Measurements from ENCODE around the gene EPHA1.
"Not testable (repeated sequence)": the region's sequence is repeated elsewhere in the genome, so short reads cannot be mapped to it uniquely, and the experiment has no call there.

The EPHA1 gene

DNA sequence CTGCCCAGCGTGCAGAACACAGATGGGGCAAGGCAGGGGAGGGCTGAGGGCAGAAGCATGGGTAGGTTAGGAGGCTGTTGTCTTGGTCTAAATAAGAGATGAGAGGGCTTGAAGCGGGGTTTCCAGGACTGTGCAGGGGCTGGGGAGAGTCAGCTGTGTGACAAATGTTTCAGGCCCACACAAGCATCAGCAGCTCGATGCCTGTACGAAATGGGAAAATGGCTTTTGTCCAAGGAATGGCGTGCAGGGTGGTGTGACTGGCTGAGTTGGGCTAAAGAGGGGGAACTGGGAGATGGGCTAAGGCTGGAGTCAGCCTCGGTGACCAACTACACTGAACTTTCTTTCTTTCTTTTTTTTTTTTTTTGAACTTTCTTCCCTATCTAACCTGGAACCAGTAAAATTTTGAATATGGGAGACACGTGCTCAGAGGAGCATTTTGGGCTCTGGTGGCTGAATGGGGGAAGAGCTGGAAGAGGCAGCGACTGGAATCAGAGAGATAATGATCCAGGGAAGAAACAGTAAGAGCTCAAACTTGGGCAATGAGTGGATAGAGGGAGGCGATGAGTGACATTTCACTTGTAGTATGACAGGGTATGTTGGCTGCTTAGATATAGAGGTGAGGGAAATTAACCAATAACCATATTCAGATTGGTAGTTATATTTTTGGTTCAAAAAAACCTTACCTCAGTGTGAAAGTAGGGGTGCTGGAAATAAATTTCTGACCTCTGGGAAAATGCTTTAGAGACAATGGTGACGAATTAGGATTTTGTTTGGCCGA lies 10.2 kb upstream of the EPHA1 start:
- TF ChIP-seq, protein P1, sequence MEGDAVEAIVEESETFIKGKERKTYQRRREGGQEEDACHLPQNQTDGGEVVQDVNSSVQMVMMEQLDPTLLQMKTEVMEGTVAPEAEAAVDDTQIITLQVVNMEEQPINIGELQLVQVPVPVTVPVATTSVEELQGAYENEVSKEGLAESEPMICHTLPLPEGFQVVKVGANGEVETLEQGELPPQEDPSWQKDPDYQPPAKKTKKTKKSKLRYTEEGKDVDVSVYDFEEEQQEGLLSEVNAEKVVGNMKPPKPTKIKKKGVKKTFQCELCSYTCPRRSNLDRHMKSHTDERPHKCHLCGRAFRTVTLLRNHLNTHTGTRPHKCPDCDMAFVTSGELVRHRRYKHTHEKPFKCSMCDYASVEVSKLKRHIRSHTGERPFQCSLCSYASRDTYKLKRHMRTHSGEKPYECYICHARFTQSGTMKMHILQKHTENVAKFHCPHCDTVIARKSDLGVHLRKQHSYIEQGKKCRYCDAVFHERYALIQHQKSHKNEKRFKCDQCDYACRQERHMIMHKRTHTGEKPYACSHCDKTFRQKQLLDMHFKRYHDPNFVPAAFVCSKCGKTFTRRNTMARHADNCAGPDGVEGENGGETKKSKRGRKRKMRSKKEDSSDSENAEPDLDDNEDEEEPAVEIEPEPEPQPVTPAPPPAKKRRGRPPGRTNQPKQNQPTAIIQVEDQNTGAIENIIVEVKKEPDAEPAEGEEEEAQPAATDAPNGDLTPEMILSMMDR (IDR thresholded peaks at IDR 0.05), result no peak
- H3K36me3 Mint-ChIP-seq (ENCODE audit: low read depth), result no peaks in the 10 kb centered on the region
- H3K27ac Mint-ChIP-seq, result no peak overlapping the region
- H3K27me3 Mint-ChIP-seq (ENCODE audit: low read depth, poor library complexity), result peaks cover 10% of the 10 kb centered on the region
- H3K4me1 Mint-ChIP-seq, result peaks cover 23% of the 10 kb centered on the region
- H3K9me3 Mint-ChIP-seq, result peaks cover 37% of the 10 kb centered on the region
- no peak for DNase-seq
- H3K4me3 Mint-ChIP-seq, result no peak overlapping the region

DNA sequence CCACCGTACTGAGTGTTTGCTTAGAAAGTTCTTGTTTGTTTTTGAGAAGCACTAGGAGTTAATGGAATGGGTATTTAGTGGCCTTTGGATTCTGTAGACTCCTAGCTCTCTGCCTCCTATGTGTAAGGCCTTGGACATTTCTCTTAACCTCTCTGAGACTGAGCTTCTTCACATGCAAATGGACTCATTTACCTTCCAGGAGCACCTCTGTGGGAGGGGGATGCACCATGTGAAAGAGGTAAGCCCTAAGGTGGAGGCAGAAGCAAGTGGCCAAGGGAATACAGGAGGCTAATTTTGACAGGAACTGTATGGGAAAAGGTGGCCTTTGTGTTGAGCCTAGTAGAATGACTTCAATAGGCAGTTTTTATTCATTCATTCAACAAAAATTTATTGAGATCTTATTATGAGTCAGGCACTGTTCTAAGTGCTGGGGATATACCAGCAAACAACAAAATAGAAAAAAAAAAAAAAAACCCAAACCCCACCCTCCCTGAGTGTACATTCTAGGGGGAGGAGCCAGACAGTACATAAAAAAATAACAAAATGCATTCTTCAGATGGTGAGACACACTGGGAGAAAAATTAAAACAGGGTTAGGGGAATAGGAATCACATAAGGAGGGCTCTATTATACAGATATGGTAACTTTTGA lies 9.2 kb upstream of the EPHA1 start:
- H3K27me3 Mint-ChIP-seq (ENCODE audit: low read depth, poor library complexity), result peaks cover 10% of the 10 kb centered on the region
- no peak for DNase-seq
- TF ChIP-seq, protein P1 (IDR thresholded peaks at IDR 0.05), result no peak
- peaks cover 28% of the 10 kb centered on the region for H3K9me3 Mint-ChIP-seq
- no peak overlapping the region for H3K27ac Mint-ChIP-seq
- H3K4me3 Mint-ChIP-seq, result no peak overlapping the region
- no peaks in the 10 kb centered on the region for H3K36me3 Mint-ChIP-seq (ENCODE audit: low read depth)
- H3K4me1 Mint-ChIP-seq, result peaks cover 30% of the 10 kb centered on the region

DNA sequence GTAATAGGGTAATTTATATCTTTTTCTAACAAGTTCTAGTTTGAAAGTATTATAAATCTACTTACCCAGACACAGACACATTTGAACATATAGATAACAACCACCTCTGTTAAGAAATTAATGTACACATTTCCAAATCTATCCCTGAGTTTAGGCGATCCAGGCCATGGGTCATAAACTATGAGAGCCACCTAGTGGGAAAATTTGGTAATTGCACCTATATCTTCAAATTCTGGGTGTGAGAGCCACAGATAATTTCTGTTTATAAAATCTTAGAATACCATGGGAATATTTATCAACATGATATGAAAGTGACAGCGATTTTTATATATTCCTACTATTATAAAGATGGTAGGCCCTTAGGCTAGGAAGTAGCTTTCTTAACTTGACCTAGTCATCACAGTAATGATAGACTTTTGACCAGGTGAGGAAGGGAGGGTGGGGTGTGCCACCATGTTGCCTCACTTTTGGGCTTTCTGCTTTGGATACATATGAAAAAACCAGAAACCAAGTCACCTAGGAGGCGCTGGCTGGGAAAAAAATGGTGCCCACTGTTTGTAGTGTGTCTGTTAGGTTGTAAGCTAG lies 8.0 kb upstream of the EPHA1 start:
- H3K4me3 Mint-ChIP-seq, result no peak overlapping the region
- DNase-seq, result peak; percentile 30
- H3K36me3 Mint-ChIP-seq (ENCODE audit: low read depth), result no peaks in the 10 kb centered on the region
- peaks cover 10% of the 10 kb centered on the region for H3K27me3 Mint-ChIP-seq (ENCODE audit: low read depth, poor library complexity)
- H3K9me3 Mint-ChIP-seq, result peaks cover 18% of the 10 kb centered on the region
- H3K27ac Mint-ChIP-seq, result no peak overlapping the region
- H3K4me1 Mint-ChIP-seq, result peaks cover 40% of the 10 kb centered on the region
- TF ChIP-seq, protein P1 (IDR thresholded peaks at IDR 0.05), result peak; percentile 81

DNA sequence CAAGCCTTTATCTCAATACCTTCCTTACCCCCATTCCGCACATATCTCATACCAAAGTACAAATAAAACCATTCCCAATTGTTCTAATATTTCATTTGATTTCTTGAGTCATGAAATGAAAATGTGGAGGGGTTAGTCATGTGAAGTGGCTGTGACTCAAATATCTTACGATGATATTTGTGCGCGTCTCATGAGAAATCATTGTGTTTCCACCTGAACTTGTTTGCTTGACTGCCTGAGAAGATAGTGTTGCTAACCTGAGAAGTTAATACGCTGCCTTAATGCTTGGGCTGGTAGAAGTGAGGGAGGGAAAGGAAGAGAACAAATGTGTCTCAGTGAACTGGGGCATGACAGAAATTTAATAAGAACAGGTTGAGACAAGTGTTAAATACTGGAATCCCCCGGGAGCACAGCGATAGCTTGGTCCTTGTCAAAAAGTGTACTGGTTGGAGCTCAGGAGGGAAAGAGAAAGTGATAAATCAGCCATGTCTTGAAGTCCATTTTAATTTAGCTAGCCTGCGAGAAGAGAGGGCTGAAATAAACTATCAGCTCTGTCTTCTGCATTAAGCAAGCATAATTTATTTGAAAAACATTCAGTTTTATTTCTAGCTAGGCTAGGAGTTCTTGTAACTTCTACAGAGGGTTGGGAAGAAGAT lies 7.2 kb upstream of the EPHA1 start:
- TF ChIP-seq, protein P1 (IDR thresholded peaks at IDR 0.05), result no peak
- H3K36me3 Mint-ChIP-seq (ENCODE audit: low read depth), result no peaks in the 10 kb centered on the region
- H3K9me3 Mint-ChIP-seq, result peaks cover 11% of the 10 kb centered on the region
- no peak overlapping the region for H3K27ac Mint-ChIP-seq
- peaks cover 14% of the 10 kb centered on the region for H3K27me3 Mint-ChIP-seq (ENCODE audit: low read depth, poor library complexity)
- no peak for DNase-seq
- H3K4me1 Mint-ChIP-seq, result peaks cover 48% of the 10 kb centered on the region
- H3K4me3 Mint-ChIP-seq, result no peak overlapping the region

DNA sequence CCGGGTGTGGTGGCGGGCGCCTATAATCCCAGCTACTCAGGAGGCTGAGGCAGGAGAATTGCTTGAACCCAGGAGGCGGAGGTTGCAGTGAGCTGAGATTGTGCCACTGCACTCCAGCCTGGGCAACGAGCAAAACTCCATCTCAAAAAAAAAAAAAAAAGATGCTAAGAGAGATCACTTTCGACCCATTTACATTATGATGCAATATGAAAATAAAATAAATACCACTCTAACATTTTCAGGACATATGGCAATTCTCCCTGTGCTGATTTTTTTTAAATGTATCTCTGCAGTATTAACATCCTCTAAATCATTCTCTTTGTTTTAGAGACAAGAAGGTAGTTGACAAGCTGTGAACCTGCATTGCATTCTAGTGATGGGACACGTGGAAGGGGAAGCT lies 6.6 kb upstream of the EPHA1 start:
- H3K27ac Mint-ChIP-seq; H3K9me3 Mint-ChIP-seq; H3K4me3 Mint-ChIP-seq; H3K36me3 Mint-ChIP-seq (ENCODE audit: low read depth); DNase-seq: not testable (repeated sequence)
- Mint-ChIP-seq H3K27me3 (ENCODE audit: low read depth, poor library complexity) (peaks cover 16% of the 10 kb centered on the region), H3K4me1 (peaks cover 55% of the 10 kb centered on the region)

DNA sequence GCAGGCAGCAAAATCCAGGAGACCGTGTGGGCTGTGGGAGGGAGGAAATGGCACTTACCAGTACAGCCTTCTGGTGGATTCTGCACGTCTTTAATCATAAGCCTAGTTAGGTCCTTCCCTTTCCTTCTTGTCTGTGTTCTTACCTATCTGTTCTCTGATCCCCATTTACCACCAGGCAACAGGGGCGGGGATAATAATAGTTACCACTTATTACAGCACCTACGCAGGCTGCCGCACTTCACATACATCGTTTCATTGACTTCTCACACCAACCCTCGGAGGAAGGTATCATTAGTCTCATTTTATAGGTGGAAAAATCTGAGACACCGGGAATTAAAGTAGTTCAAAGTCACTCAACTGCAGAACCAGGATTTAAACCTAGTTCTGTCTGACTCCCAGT lies 4.5 kb upstream of the EPHA1 start:
- H3K9me3 Mint-ChIP-seq, result no peaks in the 10 kb centered on the region
- no peak overlapping the region for H3K27ac Mint-ChIP-seq
- peaks cover 71% of the 10 kb centered on the region for H3K4me1 Mint-ChIP-seq
- no peak for DNase-seq
- TF ChIP-seq, protein P1 (IDR thresholded peaks at IDR 0.05), result no peak
- no peak overlapping the region for H3K4me3 Mint-ChIP-seq
- peaks cover 14% of the 10 kb centered on the region for H3K27me3 Mint-ChIP-seq (ENCODE audit: low read depth, poor library complexity)
- no peaks in the 10 kb centered on the region for H3K36me3 Mint-ChIP-seq (ENCODE audit: low read depth)

All from nephron progenitor cell (in vitro differentiated cells).